Panc1 (cell line): ENCODE data around the gene PTPA. TPM values are rescaled to one million over a fixed set of nuclear protein-coding genes. Genes with fewer than 3 reads are reported as not detected.

Experiments
- ATAC-seq: fragments of 200-7000 bp; cut with Tn5 transposase; 2 replicates; pipeline ENCODE4 v1.9.1; 2020; ENCODE audit warnings: mild to moderate bottlenecking, moderate library complexity
- BruUV-seq: library from RNA; stranded (reverse); fragments of 400-500 nt; replicated peaks from 2 replicates; lab custom pipeline; 2021; lab: Mats Ljungman, UMichigan
- CTCF ChIA-PET: fragments of 300-600 bp; sonication (Branson Sonifier 250); formaldehyde crosslinking; loops from one replicate; lab custom pipeline; 2022; ENCODE audit warnings: antibody characterized with exemption; lab: Charles Lee
- POLR2A ChIA-PET: fragments of 300-600 bp; sonication (Branson Sonifier 250); formaldehyde crosslinking; loops from one replicate; lab custom pipeline; 2022; ENCODE audit warnings: antibody characterized with exemption; lab: Charles Lee
- DNase-seq: peaks from one replicate; pipeline ENCODE4 v3.0.0-alpha.2; 2010; ENCODE audit warnings: low read depth, low spot score
- H3K27ac ChIP-seq: 2 replicates; pipeline ENCODE4 v1.5.1; 2011; ENCODE audit warnings: mild to moderate bottlenecking, low read length, inconsistent platforms
- H3K27me3 ChIP-seq: fragments of 200-500 bp; sonication (Bioruptor generic); 2 replicates; pipeline ENCODE4 v1.6.0; 2014; ENCODE audit warnings: low read length, inconsistent platforms; ENCODE audit not compliant: control insufficient read depth, insufficient read depth
- H3K36me3 ChIP-seq: fragments of 200-500 bp; sonication (Bioruptor generic); 2 replicates; pipeline ENCODE4 v1.5.1; 2014; ENCODE audit warnings: inconsistent platforms, mild to moderate bottlenecking, low read length, moderate library complexity; ENCODE audit not compliant: control insufficient read depth, insufficient read depth
- H3K4me1 ChIP-seq: 2 replicates; pipeline ENCODE4 v1.5.1; 2011; ENCODE audit warnings: inconsistent platforms, mild to moderate bottlenecking, low read length, moderate library complexity; ENCODE audit not compliant: control insufficient read depth, insufficient read depth
- H3K4me3 ChIP-seq, 2 experiments: 2 replicates each; pipeline ENCODE4 v1.5.1; 2011 to 2012; ENCODE audit warnings: low read depth in 2 of 2, low read length in 2 of 2, mild to moderate bottlenecking in 2 of 2, inconsistent platforms in 1 of 2, moderate library complexity in 1 of 2
- H3K9me3 ChIP-seq: fragments of 200-500 bp; sonication (Bioruptor generic); 2 replicates; pipeline ENCODE4 v1.5.1; 2014; ENCODE audit warnings: low read depth, mild to moderate bottlenecking, inconsistent platforms, low read length, moderate library complexity; ENCODE audit not compliant: control insufficient read depth, insufficient read depth
- CTCF ChIP-seq: fragments of 450-650 bp; IDR thresholded peaks from 2 replicates; pipeline ENCODE4 v1.5.1; 2017; ENCODE audit warnings: mild to moderate bottlenecking
- POLR2AphosphoS5 ChIP-seq: IDR thresholded peaks from 2 replicates; pipeline ENCODE4 v1.6.1; 2012; ENCODE audit warnings: mild to moderate bottlenecking, low read depth, low read length, moderate library complexity
- REST ChIP-seq, 2 experiments: IDR thresholded peaks; 2 replicates each; pipeline ENCODE4 v1.6.1; 2011 to 2012; ENCODE audit warnings: low read depth in 2 of 2, control low read depth in 1 of 2, low read length in 1 of 2, mild to moderate bottlenecking in 1 of 2, moderate library complexity in 1 of 2; ENCODE audit not compliant: insufficient read depth in 1 of 2
- SIN3A ChIP-seq: IDR thresholded peaks from 2 replicates; pipeline ENCODE4 v1.6.1; 2012; ENCODE audit warnings: low read depth, mild to moderate bottlenecking, low read length, moderate library complexity, borderline replicate concordance; ENCODE audit not compliant: insufficient read depth
- TCF7L2 ChIP-seq: IDR thresholded peaks from 2 replicates; pipeline ENCODE4 v1.6.1; 2011; ENCODE audit warnings: mild to moderate bottlenecking, low read depth, low read length, inconsistent platforms
- in situ Hi-C: cut with HindIII; loops from 2 replicates; pipeline ENCODE4 v1.10.0; 2016; ENCODE audit warnings: low sequenced_read_pairs, low pct_unique_long_range_greater_than_20kb
- intact Hi-C: fragments of 100-400 bp; cut with micrococcal nuclease; formaldehyde crosslinking; loops from one replicate; pipeline ENCODE4 v1.10.0; 2022; ENCODE audit not compliant: unreplicated experiment
- total RNA-seq: library from RNA; stranded (reverse); gene quantifications from one replicate; pipeline ENCODE4 v1.2.1, GENCODE V29; 2021; ENCODE audit not compliant: unreplicated experiment

Gene PTPA
- total RNA-seq, 1 experiment from 2014 or later = 114 TPM

GRCh38 chr9:129107651-129108050, 3.6 kb upstream of the PTPA start:
- TF ChIP-seq REST (IDR thresholded peaks at IDR 0.05; ENCODE audit: insufficient read depth in 1 of 2, low read depth in 2 of 2, low read length in 1 of 2) (no peak), TCF7L2 (no peak), CTCF (no peak), SIN3A (no peak), POLR2AphosphoS5 (no peak)
- ATAC-seq = no peak
- no peak overlapping the region for H3K4me3 ChIP-seq
- peaks cover 6% of the 10 kb centered on the region; the same call in 1 of the 2 replicates for H3K36me3 ChIP-seq
- ChIA-PET CTCF (no interaction called here), POLR2A (no interaction called here)
- intact Hi-C loops = no loop called here
- peaks cover 13% of the 10 kb centered on the region for H3K4me1 ChIP-seq
- no peak for DNase-seq
- in situ Hi-C loops = no loop called here
- no peaks in the 10 kb centered on the region for H3K9me3 ChIP-seq
- no TSS peak for BruUV-seq
- no peaks in the 10 kb centered on the region for H3K27me3 ChIP-seq
- H3K27ac ChIP-seq = no peak overlapping the region

- no peaks in the 10 kb centered on the region for H3K27me3 ChIP-seq
- H3K36me3 ChIP-seq = peaks cover 6% of the 10 kb centered on the region; the same call in 1 of the 2 replicates
- H3K27ac ChIP-seq = no peak overlapping the region
- ChIA-PET POLR2A (no interaction called here), CTCF (no interaction called here)
- in situ Hi-C loops (no loop called here), intact Hi-C loops (no loop called here)
- TF ChIP-seq SIN3A = no peak
- no peak for TF ChIP-seq POLR2AphosphoS5
- TF ChIP-seq REST (IDR thresholded peaks at IDR 0.05; ENCODE audit: insufficient read depth in 1 of 2, low read depth in 2 of 2, low read length in 1 of 2) = no peak
- no peak for TF ChIP-seq CTCF
- TF ChIP-seq TCF7L2 = no peak
- no peak overlapping the region for H3K4me3 ChIP-seq
- H3K4me1 ChIP-seq = peaks cover 10% of the 10 kb centered on the region
- DNase-seq (no peak), ATAC-seq (no peak)
- no TSS peak for BruUV-seq
- H3K9me3 ChIP-seq = no peaks in the 10 kb centered on the region
Measured at GRCh38 chr9:129108083-129108804, 3.0 kb upstream of the PTPA start.
